ENCODE measurements around the gene CXorf58.
A peak's percentile ranks its signal among the peaks of the same experiment; 100 is the strongest.

The CXorf58 gene

GRCh38 chrX:23901060-23901459 is 6.7 kb upstream of the CXorf58 start:
- DNase-seq, result peak; percentile 58 to 91

DNA sequence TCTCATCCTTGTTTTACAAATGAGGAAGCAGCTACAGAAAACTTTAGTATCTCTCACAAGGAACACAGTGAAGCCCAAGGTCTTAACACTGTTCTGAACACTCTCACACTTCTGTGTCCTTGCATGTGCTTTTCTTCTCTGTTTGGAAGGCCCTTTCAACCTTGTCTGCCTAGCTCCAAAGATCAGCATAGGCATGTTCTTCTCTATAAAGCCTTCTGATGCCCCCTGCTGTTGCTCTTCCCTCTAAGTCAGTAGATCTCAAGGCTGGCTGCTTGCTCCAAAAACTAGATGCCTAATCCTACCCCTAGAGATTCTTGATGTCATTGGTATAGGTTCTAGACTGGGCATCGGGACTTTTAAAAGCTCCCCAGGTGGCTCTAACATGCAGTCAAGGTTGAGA is 6.0 kb upstream of the CXorf58 start:
- peak; percentile 75 for DNase-seq

- peak in 1 of 2 donors; percentile 69 for DNase-seq
Measured at GRCh38 chrX:23902419-23902818, 5.4 kb upstream of the CXorf58 start.

DNA sequence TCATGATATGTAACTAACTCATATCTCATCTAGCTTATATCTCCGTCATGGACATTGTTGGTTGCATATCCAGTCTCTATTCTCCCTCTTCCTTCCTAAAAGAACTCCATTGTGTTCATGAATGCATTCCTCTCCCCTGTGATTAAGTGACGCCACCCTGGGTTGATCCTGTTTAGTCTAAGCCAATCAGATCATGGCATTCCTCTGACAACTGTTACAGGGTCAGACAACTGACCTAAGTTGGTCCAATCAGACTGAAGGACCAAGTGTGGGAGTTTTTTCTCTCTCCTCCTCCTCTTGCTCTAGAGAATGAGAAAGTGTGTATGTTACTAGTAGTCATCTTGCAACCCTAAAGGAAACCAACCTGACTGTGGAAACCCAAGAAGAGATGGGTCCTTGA is 3.7 kb upstream of the CXorf58 start:
- no peak for DNase-seq

GRCh38 chrX:23907111-23907497 is 702 bp upstream of the CXorf58 start:
- no peak for DNase-seq

GRCh38 chrX:23908219-23909004 is 606 bp downstream of the CXorf58 start:
- no peak for DNase-seq

DNA sequence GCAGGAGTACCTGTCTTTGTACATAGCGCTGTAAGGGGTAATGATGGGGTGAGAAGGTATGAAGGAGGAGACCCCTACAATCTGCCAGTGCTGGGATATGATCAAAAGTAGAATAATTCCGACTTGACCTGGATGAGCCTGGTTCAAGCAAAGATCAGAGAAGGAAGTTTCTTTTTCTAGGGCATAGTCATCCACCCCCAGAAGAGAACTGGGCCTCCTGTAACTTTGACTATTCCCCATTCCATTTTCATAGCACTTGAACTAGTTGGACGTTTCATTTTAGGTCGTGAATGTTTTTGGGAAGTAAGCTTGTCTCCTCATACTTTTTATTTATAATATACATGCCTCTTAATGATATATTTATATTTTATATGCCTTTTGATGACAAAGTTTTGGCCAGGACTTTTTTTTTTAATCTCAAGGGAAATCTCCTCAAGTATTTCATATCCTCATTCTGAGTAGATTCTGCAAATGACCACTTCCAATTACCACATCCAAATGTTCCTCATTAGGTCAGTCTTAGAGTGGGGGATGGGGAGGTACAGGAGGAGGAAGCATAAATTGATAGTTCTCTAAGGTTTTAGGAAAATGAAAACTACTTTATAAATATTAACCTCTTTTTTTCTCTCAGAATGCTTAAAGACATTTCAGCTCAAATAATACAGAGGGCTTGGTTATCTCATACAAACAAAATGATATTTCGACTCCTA is 3.5 kb downstream of the CXorf58 start:
- peak; percentile 63 to 67 for DNase-seq

DNA sequence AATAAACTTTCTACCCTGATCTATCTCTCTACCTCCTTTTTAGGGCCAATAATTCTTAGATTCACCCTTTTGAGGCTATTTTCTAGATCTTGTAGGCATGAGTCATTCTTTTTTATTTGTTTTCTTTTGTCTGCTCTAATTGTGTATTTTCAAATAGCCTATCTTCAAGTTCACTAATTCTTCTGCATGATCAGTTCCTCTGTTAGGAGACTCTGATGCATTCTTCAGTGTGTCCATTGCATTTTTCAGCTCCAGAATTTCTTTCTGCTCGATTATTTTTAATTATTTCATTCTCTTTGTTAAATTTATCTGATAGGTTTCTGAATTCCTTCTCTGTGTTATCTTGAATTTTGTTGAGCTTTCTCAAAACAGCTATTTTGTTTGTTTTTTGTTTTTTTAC is 11.3 kb downstream of the CXorf58 start:
- DNase-seq, result no peak

DNA sequence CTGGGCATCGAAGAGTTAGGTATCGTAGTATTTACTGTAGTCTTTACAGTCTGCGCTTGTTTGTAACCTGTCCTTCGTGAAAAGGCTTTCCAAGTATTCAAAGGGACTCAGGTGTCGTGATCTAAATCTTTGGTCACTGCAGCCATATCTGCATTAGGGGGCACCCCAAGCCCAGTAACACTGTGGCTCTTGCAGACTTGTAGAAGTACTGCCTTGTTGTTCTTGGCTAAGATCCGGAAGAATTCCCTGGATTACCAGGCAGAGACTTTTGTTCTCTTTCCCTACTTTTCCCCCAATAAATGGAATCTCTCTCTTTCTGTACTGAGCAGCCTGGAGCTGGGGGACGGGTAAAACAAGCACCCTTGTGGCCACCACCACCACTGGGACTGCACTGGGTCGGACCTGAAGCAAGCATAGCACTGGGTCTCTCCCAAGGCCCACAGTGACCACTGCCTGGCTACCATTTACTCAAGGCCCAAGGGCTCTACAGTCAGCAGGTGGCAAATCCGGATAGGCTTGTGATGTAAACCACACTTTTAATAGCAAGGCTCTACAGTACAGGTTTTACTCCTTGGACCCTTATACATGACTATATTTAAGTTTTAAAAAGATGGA is 12.0 kb downstream of the CXorf58 start:
- no peak for DNase-seq

DNA sequence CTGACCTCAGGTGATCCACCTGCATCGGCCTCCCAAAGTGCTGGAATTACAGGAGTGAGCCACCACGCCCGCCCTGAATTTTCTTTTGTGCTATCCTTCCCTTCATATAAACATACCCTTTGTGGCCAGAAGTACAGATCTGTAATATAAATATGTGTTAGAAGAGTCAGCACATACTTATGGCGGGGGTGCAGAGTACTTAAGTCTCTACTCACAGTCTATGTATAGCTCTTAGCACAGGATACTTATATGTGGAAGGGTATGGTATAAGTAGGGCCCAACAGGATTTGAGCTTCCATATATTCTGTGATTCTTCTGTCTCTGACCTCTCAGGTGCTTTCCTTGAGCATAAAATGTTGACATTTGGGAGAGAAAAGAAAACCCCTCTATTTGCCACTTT is 18.2 kb downstream of the CXorf58 start:
- no peak for DNase-seq

DNA sequence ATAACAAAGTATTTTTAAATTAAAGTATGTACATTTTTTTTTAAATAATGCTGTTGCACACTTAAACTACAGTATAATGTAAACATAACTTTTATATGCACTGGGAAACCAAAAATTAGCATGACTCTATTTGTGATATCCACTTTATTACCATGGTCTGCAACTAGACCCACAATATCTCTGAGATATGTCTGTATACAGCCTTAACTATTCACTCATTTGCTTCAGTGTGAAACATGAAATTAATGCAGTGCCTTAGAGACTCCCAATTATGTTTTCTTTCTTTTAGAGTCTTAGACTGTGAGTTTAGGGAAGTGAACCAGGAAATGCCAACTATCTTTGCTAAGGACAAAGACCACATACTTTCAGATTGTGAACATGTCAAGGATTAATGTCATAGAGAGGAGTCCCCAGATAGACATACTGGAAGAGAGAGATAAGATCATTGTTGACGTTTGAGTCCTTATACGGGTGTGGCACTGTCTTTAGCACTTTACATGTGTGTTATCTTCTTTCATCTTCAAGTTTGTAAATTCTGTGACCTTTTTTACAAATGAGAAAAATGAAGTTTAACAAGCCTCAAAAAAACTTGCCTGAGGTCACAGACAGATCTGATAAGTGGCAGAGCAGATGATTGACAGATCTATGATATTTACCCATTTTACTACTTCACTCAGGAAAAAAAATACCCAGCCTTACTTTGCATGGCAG is 23.2 kb downstream of the CXorf58 start:
- DNase-seq, result peak in 1 of 2 donors; percentile 9

GRCh38 chrX:23932046-23932445 is 24.2 kb downstream of the CXorf58 start:
- no peak for DNase-seq

DNA sequence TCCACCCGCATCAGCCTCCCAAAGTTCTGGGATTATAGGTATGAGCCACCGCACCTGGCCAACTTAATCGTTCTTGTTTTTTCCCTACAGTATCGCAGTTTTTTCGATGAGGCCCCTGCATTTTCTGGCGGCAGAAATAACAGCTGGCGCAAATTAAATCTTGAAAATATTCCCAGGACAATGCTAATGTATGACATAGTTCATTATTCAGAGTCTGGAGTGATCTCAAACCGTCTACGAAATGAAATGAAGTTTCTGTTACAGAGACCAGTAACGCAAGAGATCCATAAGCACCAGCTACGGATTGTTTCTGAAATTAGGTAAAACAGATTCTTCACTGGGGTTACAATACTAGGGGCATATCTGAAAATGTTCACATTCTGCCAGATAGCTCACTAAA is 27.3 kb downstream of the CXorf58 start:
- no peak for DNase-seq

DNA sequence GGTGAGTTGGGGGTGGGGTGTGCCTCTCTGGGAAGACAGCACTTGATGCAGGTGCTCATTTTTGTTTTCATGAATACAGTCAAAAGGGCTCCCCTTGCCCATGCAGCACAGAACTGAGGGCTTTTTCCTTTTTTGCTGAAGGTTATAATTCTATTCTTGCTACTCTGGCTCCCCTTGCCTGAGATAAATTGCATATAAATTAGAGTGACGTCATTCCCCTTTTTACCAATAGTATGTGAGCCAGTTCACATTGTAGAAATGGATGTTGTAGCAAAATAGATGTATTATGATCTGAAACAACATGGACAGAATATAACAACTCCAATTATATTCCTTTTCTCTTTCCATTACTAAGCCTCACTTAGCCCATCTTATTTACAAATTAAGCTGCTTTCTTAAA is 28.4 kb downstream of the CXorf58 start:
- DNase-seq, result no peak

DNA sequence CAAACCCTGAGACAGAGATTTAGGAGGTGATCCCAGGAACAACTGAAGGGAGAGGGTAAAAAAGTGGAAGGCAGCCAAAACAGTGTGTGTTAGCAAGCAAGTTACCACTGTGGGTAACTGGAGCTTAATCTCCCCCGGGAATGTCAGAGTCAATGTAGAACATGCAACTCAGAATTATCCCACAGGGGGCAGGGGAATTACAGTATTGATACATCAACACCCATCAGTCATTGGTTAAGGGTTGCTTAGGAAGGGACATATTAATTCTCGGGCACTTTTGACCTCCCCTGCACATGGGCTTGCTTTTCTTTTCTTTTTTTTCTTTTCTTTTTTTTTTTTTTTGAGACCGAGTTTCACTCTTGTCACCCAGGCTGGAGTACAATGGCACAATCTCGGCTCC is 29.3 kb downstream of the CXorf58 start:
- DNase-seq, result no peak

DNA sequence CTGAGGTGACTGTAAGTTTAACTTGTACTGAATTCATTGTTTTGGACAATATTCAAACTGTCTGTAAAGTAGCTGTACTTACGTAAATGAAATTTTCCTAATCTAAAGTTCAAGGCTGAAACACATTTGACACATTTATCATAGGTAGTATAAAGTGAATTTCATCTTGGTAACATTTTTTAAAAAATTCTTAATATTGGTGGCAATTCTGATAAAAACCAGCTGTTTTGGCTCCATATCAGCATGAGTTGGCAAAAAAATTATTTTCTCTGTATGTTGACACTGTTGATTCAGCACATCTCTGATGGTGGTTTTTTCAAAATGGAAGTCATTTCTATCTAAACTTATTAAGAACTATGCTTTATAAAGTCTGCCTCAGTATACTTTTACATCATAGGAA is 30.9 kb downstream of the CXorf58 start:
- no peak for DNase-seq

DNA sequence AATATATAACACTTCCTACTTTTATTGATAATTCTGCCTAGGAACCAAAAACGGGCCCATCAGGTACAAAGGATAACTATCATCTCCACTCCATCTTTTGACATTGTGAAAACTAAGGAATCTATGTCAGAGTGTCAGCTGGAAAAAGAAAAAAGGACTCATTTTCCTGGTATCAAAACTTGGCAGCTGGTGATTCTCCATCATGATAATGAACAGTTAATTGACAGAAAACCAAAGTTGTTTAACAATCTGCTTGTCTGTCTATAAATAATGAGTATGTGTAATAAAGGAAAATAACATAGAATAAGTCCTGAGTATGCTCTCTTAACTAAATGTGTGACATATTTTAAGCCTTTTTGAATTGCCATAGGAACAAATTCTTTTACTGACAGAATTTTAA is 31.4 kb downstream of the CXorf58 start:
- no peak for DNase-seq

- DNase-seq, result no peak
Measured at GRCh38 chrX:23944234-23944633, 36.4 kb downstream of the CXorf58 start.

DNA sequence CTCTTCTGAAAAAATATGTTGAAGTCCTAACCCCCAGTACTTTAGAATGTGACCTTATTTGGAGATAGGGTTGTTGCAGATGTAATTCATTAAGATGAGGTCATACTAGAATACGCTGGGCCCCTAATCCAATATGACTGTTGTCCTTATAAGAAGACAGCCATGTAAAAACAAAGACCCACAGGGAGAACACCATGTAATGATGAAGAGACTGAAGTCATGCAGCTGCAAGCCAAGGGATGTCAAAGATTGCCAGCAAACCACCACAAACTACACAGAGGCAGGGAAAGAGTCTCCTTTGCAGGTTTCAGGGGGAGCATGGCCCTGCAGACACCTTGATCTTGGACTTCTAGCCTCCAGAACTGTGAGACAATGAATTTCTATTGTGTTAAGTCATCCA is 37.4 kb downstream of the CXorf58 start:
- DNase-seq, result no peak

DNA sequence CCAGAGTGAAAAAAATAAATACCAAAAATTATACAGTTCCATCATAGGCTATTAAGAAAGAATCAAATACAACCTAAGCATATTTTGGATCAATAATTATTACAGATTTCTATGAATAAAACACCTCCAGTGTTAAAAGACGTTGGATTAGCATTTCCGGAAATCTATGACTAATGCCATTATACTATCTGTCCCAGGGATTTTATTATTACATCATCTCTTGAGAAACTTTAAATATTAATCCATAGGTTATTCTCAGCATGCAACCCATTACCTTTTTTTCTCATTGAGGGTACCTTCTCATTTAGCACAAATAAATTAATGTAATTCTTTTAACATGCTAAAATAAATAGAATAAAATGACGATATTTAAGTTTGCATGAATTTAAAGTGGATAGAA is 44.6 kb downstream of the CXorf58 start:
- DNase-seq, result no peak

DNA sequence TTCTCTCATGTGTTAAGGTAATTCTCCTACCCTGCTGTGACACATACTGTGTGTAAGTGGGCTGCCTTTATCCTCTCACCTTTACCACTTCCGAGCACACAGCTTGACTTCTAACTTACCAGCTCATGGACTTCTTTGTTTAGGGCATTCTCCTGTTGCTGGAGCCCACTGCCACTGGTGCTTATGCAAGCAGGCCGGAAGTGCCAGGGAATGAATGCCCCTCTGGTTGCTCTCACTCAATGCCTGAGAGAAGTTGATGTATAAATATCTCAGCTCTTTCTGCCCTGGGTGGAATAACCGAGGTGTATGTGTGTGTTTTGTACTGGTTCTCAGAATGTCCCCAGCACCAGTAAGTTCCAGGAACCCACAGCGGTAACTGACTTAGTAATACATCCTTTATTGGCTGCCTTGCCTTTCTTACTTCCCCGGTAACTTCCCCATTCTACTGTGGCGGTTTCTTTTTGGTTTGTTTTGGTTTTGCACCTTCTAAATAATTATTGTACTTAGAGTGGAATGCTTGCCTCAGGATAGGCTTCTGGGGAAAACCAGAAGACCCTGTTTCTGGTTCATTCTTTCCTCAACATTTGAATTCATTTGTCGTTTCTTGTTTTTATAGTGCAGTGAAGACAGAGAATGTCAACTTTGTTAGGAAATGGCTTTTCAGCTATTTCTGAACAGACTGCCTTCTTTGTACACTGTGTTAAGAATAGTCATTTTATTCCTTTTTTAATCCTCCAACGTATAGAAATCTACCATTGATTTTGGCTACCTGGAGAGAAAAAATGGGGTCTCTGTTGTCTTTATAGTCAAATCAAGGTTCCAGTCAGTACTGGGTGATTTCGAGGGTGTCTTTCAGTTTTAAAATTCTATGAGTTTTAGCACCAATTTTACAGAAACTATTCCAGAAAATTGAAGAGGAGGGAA is 45.4 kb downstream of the CXorf58 start:
- DNase-seq, result peak; percentile 27 to 38

GRCh38 chrX:23953908-23954269 is 46.1 kb downstream of the CXorf58 start:
- no peak for DNase-seq
